Gastrocnemius medialis (tissue), 4 donors: ENCODE results near the gene CCDC141.

Experiments used
- POLR2A ChIP-seq, 2 donors: fragments of 450-650 bp; IDR thresholded peaks; one replicate each; pipeline ENCODE4 v1.6.1; 2017; ENCODE audit warnings: antibody characterized with exemption in 2 of 2, mild to moderate bottlenecking in 2 of 2, moderate library complexity in 2 of 2
- TF ChIP-seq, protein P1 (sequence below), 5 experiments: fragments of 450-650 bp in 3 of 5; fragments of 200-600 bp in 2 of 5; sonication (generic) in 2 of 5; IDR thresholded peaks in 4 of 5; conservative IDR thresholded peaks in 1 of 5; 1 replicate in 4 of 5; 2 replicates in 1 of 5; pipeline ENCODE4 v1.5.1; 2016 to 2019; ENCODE audit warnings: antibody characterized with exemption in 5 of 5, mild to moderate bottlenecking in 3 of 5, moderate library complexity in 3 of 5

DNA sequence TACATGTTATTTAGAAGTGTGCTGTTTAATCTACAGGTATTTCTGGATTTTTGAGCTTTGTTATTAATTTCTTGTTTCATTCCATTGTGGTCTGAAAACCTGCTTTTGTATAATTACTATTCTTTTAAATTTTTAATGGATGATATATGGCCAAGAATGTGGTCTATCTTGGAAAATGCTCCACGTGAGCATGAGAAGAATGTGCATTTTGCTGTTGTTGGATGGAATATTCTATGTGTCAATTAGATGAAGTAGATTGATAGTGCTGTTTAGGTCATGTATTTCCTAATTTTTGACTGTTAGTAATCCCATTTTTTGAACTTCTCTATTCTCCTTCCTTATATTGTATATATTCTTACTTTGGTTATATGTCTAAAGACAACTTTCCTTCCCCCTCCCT lies 222.8 kb downstream of the CCDC141 start:
- TF ChIP-seq, protein P1, sequence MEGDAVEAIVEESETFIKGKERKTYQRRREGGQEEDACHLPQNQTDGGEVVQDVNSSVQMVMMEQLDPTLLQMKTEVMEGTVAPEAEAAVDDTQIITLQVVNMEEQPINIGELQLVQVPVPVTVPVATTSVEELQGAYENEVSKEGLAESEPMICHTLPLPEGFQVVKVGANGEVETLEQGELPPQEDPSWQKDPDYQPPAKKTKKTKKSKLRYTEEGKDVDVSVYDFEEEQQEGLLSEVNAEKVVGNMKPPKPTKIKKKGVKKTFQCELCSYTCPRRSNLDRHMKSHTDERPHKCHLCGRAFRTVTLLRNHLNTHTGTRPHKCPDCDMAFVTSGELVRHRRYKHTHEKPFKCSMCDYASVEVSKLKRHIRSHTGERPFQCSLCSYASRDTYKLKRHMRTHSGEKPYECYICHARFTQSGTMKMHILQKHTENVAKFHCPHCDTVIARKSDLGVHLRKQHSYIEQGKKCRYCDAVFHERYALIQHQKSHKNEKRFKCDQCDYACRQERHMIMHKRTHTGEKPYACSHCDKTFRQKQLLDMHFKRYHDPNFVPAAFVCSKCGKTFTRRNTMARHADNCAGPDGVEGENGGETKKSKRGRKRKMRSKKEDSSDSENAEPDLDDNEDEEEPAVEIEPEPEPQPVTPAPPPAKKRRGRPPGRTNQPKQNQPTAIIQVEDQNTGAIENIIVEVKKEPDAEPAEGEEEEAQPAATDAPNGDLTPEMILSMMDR (IDR thresholded peaks at IDR 0.05 in 4 of 5, conservative IDR thresholded peaks at IDR 0.05 in 1 of 5) = no peak
- no peak for TF ChIP-seq POLR2A (IDR thresholded peaks at IDR 0.05)
